AG04450 (cell line): ENCODE results near the gene MMS19. TPM values are rescaled to one million over a fixed set of nuclear protein-coding genes. Genes with fewer than 3 reads are reported as not detected.

ENCODE experiments used
- CTCF ChIA-PET: fragments of 300-600, 350-600 bp; formaldehyde crosslinking; extraction: SDS; loops from one replicate; lab custom pipeline; 2022; ENCODE audit warnings: antibody characterized with exemption, inconsistent platforms; lab: Charles Lee
- POLR2A ChIA-PET: fragments of 350-600 bp; formaldehyde crosslinking; extraction: SDS; loops from one replicate; lab custom pipeline; 2021; ENCODE audit warnings: antibody characterized with exemption, inconsistent platforms; lab: Yijun Ruan, JAX
- DNase-seq: peaks from one replicate; pipeline ENCODE4 v3.0.0-alpha.2; 2011; ENCODE audit warnings: low read depth, low spot score
- H3K27ac ChIP-seq: one replicate; pipeline ENCODE4 v1.5.1; 2012; ENCODE audit warnings: low read depth, low read length, control low read depth
- H3K27me3 ChIP-seq: one replicate; pipeline ENCODE4 v1.6.0; 2012; ENCODE audit warnings: low read length; ENCODE audit not compliant: control insufficient read depth, insufficient read depth
- H3K4me3 ChIP-seq: 2 replicates; pipeline ENCODE4 v1.5.1; 2011; ENCODE audit warnings: mild to moderate bottlenecking, low read depth, low read length, control low read depth
- H3K9me3 ChIP-seq: 2 replicates; pipeline ENCODE4 v1.5.1; 2012; ENCODE audit warnings: low read length; ENCODE audit not compliant: control insufficient read depth, insufficient read depth
- CTCF ChIP-seq: IDR thresholded peaks from 2 replicates; pipeline ENCODE4 v1.5.1; 2011; ENCODE audit warnings: low read depth, low read length, control low read depth, inconsistent platforms
- polyA plus RNA-seq: library from polyadenylated mRNA; depleted of rRNA; stranded (reverse); fragments of >200 nt; gene quantifications from 2 replicates; pipeline ENCODE4 v1.2.3, GENCODE V29; 2011

MMS19 gene
- polyA plus RNA-seq, 1 experiment, result 71.5 TPM

DNA sequence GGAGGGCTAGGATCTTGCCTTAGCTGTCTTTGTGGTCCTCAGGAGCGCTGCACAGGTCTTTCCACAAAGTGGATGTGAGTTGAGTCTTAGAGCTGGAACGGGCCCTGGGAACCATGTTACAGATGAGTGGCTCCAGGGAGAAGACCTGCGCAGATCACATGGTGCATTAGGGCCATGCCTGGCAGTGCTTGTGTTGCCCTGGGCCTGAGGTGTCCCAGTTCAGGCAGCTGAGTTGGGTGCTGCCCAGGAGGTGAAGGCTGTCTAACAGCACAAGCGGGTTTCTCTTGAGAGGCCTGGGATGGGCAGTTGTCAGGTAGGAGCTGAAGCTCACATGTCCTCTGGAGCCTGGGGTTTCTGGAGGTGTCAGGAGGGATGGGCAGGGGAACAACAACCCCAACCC lies 40.6 kb upstream of the MMS19 start:
- Histone ChIP-seq H3K27ac (peak overlapping the region; percentile 31), H3K4me3 (no peak overlapping the region), H3K9me3 (no peaks in the 10 kb centered on the region), H3K27me3 (no peaks in the 10 kb centered on the region)
- DNase-seq, result no peak
- no peak for TF ChIP-seq CTCF
- ChIA-PET POLR2A (interaction anchor here (0.7 to 1.9 kb wide), 2 partner anchors 40 to 101 kb away, joined by 7 to 10 read pairs; partner anchors contain the start of gene UBTD1), CTCF (interaction anchor here (1.1 to 6.2 kb wide), 3 partner anchors 14 to 63 kb away, joined by 3 to 30 read pairs (median 3); no protein-coding TSS in a partner anchor)

- Histone ChIP-seq H3K4me3 (no peak overlapping the region), H3K9me3 (no peaks in the 10 kb centered on the region), H3K27ac (peak overlapping the region; percentile 31), H3K27me3 (no peaks in the 10 kb centered on the region)
- no peak for DNase-seq
- TF ChIP-seq CTCF, result no peak
- CTCF ChIA-PET, result interaction anchor here (0.9 to 6.2 kb wide), 2 partner anchors 15 to 34 kb away, joined by 3 to 30 read pairs; partner anchors contain the start of gene ANKRD2
- POLR2A ChIA-PET, result no interaction called here
These were observed 40.2 kb upstream of the MMS19 start for GRCh38 chr10:97538411-97538810.

- POLR2A ChIA-PET, result no interaction called here
- DNase-seq, result no peak
- CTCF ChIA-PET, result interaction anchor here (0.7 to 6.2 kb wide), 2 partner anchors 16 to 791 kb away, joined by 3 to 30 read pairs; no protein-coding TSS in a partner anchor
- Histone ChIP-seq H3K4me3 (no peak overlapping the region), H3K9me3 (no peaks in the 10 kb centered on the region), H3K27ac (no peak overlapping the region), H3K27me3 (no peaks in the 10 kb centered on the region)
- TF ChIP-seq CTCF, result no peak
These were observed 39.1 kb upstream of the MMS19 start for GRCh38 chr10:97537186-97537869.

DNA sequence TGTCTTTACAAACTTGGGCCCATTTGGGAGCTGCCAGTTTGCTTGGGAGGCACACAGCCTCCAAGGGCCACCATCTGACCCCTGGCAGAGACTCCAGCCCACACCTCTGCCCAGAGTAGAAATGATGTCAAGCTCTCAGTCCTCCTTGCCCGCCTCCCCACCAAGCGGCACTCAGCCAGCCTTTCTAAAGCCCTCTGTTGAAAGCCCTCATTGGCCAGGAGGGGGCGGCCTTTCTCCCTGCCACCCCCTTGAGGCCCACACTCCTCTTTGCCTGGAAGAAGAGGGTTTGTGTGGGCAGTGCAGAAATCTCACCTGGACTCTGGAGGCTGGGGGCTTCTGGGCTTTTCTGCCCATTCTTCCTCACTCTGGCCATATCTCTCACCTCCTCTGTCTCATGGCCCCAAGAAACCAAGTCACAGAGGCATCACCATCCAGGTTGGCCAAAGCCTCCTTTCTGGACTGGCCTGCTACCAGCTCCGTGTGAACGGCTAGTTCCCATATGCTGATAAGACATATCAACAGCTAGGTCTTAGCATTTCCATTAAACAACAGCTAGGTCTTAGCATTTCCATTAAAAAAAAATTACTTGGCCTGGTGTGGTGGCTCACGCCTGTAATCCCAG lies 36.6 kb upstream of the MMS19 start:
- no peak overlapping the region for H3K4me3 ChIP-seq
- ChIA-PET POLR2A (interaction anchor here (0.6 kb wide), 1 partner anchor 116 kb away, joined by 7 read pairs; no protein-coding TSS in a partner anchor), CTCF (interaction anchor here (0.7 to 1.5 kb wide), 12 partner anchors 8 to 71 kb away, joined by 3 to 6 read pairs (median 4); partner anchors contain the start of gene ANKRD2)
- no peak for DNase-seq
- H3K27ac ChIP-seq, result no peak overlapping the region
- no peaks in the 10 kb centered on the region for H3K9me3 ChIP-seq
- H3K27me3 ChIP-seq, result no peaks in the 10 kb centered on the region
- TF ChIP-seq CTCF, result peak; percentile 39
